HCT116 (cell line): Measurements from ENCODE around the gene SHROOM3. TPM values are rescaled to one million over a fixed set of nuclear protein-coding genes. Genes with fewer than 3 reads are reported as not detected.

Source experiments
- microRNA counts: library from miRNA; unstranded; fragments of <30 nt; microRNA quantifications from one replicate; lab custom pipeline; 2015
- microRNA-seq: library from miRNA; unstranded; fragments of <30 nt; microRNA quantifications from one replicate; pipeline ENCODE4, GENCODE V29; 2016; ENCODE audit warnings: borderline number of aligned reads
- total RNA-seq: library from RNA; stranded (reverse); gene quantifications from one replicate; pipeline ENCODE4 v1.2.1, GENCODE V29; 2021; ENCODE audit not compliant: unreplicated experiment

SHROOM3 gene
- total RNA-seq, 1 experiment from 2014 or later: 22.5 TPM

MicroRNAs encoded within 50 kb of the gene (microRNA counts, 767-probe panel; counts per million panel counts)
- microRNA hsa-miR-548ah-5p (lab: Ali Mortazavi, UCI): not detected

Small RNA genes within 50 kb of the gene (microRNA-seq; reads per million reads assigned to microRNA genes)
- not detected for gene MIR4450
- not detected for gene MIR548AH

Other genes starting within 250 kb of the SHROOM3 start
- gene SCARB2, start 221.4 kb upstream of the SHROOM3 start, total RNA-seq: 51.3 TPM
- gene FAM47E, start 183.5 kb upstream of the SHROOM3 start, total RNA-seq: 0.91 TPM
- 5.6 TPM for gene STBD1, start 128.5 kb upstream of the SHROOM3 start, total RNA-seq
- gene CCDC158, start 14.1 kb upstream of the SHROOM3 start, total RNA-seq: not detected